ENCODE data around the gene CAMTA2.

The CAMTA2 gene

DNA sequence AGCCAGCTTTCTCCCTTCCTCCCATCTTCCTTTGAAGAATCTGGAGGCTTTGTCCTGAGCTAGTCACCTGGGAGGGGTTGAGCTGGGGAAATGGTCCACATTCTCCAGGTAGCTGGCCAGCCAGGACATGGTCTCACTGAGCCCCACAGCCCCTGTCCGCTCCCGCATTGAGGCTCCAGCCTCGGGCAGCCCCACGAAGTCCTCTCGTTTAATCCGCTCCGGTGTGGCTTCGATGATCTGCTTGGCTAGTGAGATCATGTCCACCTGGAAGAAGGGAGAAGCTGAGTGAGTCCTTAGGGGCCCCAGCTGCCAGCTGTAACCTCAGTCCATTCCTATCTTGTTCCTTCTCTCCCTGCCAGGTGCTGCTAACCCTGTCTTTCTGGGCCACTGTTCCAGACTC lies 17.2 kb downstream of the CAMTA2 start:
- TF ChIP-seq, protein P1, sequence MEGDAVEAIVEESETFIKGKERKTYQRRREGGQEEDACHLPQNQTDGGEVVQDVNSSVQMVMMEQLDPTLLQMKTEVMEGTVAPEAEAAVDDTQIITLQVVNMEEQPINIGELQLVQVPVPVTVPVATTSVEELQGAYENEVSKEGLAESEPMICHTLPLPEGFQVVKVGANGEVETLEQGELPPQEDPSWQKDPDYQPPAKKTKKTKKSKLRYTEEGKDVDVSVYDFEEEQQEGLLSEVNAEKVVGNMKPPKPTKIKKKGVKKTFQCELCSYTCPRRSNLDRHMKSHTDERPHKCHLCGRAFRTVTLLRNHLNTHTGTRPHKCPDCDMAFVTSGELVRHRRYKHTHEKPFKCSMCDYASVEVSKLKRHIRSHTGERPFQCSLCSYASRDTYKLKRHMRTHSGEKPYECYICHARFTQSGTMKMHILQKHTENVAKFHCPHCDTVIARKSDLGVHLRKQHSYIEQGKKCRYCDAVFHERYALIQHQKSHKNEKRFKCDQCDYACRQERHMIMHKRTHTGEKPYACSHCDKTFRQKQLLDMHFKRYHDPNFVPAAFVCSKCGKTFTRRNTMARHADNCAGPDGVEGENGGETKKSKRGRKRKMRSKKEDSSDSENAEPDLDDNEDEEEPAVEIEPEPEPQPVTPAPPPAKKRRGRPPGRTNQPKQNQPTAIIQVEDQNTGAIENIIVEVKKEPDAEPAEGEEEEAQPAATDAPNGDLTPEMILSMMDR (IDR thresholded peaks at IDR 0.05): no peak

- TF ChIP-seq, protein P1 (IDR thresholded peaks at IDR 0.05): no peak
Observed at GRCh38 chr17:4969551-4970173, 17.8 kb downstream of the CAMTA2 start.

DNA sequence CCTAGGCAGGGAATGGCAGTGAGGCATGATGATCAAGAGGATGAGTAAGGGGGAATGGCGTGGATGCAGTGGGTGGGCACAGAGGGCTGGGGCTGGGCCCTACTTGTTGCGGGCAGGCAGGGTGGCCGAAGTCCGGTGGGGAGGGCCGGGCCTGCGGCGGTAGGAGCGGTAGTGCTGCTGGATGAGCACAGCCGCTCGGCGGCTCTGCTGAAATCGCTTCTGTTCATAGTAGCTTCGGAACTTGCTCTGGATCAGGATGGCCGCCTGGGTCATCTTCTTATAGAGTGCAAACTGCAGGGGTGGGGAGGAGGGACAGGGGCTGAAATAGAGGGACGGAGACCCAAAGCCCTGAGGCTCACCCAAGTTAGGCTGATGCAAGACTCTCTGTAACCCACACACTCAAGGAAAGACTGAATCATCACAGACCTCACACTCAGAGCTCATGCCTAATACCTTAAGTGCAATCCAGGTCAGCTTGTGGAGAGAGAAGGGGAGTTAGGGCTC lies 18.4 kb downstream of the CAMTA2 start:
- TF ChIP-seq, protein P1 (IDR thresholded peaks at IDR 0.05): no peak

GRCh38 chr17:4968486-4969046 lies 18.9 kb downstream of the CAMTA2 start:
- TF ChIP-seq, protein P1 (IDR thresholded peaks at IDR 0.05): no peak

- TF ChIP-seq, protein P1 (IDR thresholded peaks at IDR 0.05): no peak
Observed at GRCh38 chr17:4967539-4968485, 19.7 kb downstream of the CAMTA2 start, which contains the start of gene SPAG7. Gene SPAG7 (minus strand): TSS chr17:4967817. CDS start chr17:4967804, 13 bp downstream.

- TF ChIP-seq, protein P1 (IDR thresholded peaks at IDR 0.05): no peak
Observed at GRCh38 chr17:4966844-4967538, 20.5 kb downstream of the CAMTA2 start.

Data from LNCAP (cell line).